HG03039 (cell line): Measurements from ENCODE around the gene NEURL1B.

Source experiments
- ATAC-seq: cut with Tn5 transposase; IDR thresholded peaks from one replicate; pipeline ENCODE4 v1.9.1; 2021; ENCODE audit warnings: mild to moderate bottlenecking, moderate library complexity; ENCODE audit not compliant: unreplicated experiment

NEURL1B gene

GRCh38 chr5:172632346-172633092 lies 8.5 kb upstream of the NEURL1B start:
- ATAC-seq, result no peak

- ATAC-seq, result no peak
Observed at GRCh38 chr5:172633403-172633970, 7.6 kb upstream of the NEURL1B start.

GRCh38 chr5:172634106-172634899 lies 6.8 kb upstream of the NEURL1B start:
- ATAC-seq, result no peak

GRCh38 chr5:172635038-172635437 lies 6.0 kb upstream of the NEURL1B start:
- ATAC-seq, result no peak

- ATAC-seq, result no peak
Observed at GRCh38 chr5:172636279-172637050, 4.6 kb upstream of the NEURL1B start.

GRCh38 chr5:172637110-172637580 lies 3.9 kb upstream of the NEURL1B start:
- ATAC-seq, result no peak

GRCh38 chr5:172637740-172638139 lies 3.3 kb upstream of the NEURL1B start:
- ATAC-seq, result no peak

- no peak for ATAC-seq
Observed at GRCh38 chr5:172638209-172638768, 2.8 kb upstream of the NEURL1B start.

GRCh38 chr5:172640139-172640538 lies 924 bp upstream of the NEURL1B start:
- no peak for ATAC-seq

GRCh38 chr5:172641359-172642050 lies 442 bp downstream of the NEURL1B start:
- ATAC-seq, result no peak

- no peak for ATAC-seq
Observed at GRCh38 chr5:172642051-172642409, 967 bp downstream of the NEURL1B start.

GRCh38 chr5:172642486-172642885 lies 1.4 kb downstream of the NEURL1B start:
- no peak for ATAC-seq

GRCh38 chr5:172642926-172643871 lies 2.1 kb downstream of the NEURL1B start:
- ATAC-seq, result no peak

GRCh38 chr5:172644266-172644665 lies 3.2 kb downstream of the NEURL1B start:
- no peak for ATAC-seq

GRCh38 chr5:172644711-172645110 lies 3.6 kb downstream of the NEURL1B start:
- no peak for ATAC-seq

GRCh38 chr5:172645271-172646055 lies 4.4 kb downstream of the NEURL1B start:
- no peak for ATAC-seq

GRCh38 chr5:172646716-172647285 lies 5.7 kb downstream of the NEURL1B start:
- ATAC-seq, result no peak
